SK-N-SH (cell line): ENCODE data around the gene APC.

ENCODE experiments used
- EZH2phosphoT487 ChIP-seq: fragments of 200-600 bp; sonication (generic); IDR thresholded peaks from 2 replicates; pipeline ENCODE4 v1.6.1; 2017; ENCODE audit warnings: low read depth, mixed run types, mild to moderate bottlenecking, antibody characterized with exemption, moderate library complexity, borderline replicate concordance
- MAX ChIP-seq: IDR thresholded peaks from 2 replicates; pipeline ENCODE4 v1.4.0; 2012; ENCODE audit warnings: low read depth
- REST ChIP-seq: IDR thresholded peaks from 2 replicates; pipeline ENCODE4 v1.6.1; 2012; ENCODE audit warnings: mild to moderate bottlenecking, low read depth, low read length, moderate library complexity
- RXRA ChIP-seq: IDR thresholded peaks from 2 replicates; pipeline ENCODE4 v1.4.0; 2012; ENCODE audit warnings: low read depth, mild to moderate bottlenecking, borderline replicate concordance
- SMC3 ChIP-seq: IDR thresholded peaks from 2 replicates; pipeline ENCODE4 v1.6.1; 2012; ENCODE audit warnings: low read depth, low read length, improper control_type of control experiment
- TF ChIP-seq, protein P1 (sequence below): fragments of 200-600 bp; sonication (generic); IDR thresholded peaks from 2 replicates; pipeline ENCODE4 v1.6.1; 2017; ENCODE audit warnings: antibody characterized with exemption, mild to moderate bottlenecking, moderate library complexity
- TF ChIP-seq, protein P2 (sequence below): IDR thresholded peaks from 2 replicates; pipeline ENCODE4; 2012

GRCh38 chr5:112738191-112738560, 491 bp downstream of the APC start:
- TF ChIP-seq, protein P1, sequence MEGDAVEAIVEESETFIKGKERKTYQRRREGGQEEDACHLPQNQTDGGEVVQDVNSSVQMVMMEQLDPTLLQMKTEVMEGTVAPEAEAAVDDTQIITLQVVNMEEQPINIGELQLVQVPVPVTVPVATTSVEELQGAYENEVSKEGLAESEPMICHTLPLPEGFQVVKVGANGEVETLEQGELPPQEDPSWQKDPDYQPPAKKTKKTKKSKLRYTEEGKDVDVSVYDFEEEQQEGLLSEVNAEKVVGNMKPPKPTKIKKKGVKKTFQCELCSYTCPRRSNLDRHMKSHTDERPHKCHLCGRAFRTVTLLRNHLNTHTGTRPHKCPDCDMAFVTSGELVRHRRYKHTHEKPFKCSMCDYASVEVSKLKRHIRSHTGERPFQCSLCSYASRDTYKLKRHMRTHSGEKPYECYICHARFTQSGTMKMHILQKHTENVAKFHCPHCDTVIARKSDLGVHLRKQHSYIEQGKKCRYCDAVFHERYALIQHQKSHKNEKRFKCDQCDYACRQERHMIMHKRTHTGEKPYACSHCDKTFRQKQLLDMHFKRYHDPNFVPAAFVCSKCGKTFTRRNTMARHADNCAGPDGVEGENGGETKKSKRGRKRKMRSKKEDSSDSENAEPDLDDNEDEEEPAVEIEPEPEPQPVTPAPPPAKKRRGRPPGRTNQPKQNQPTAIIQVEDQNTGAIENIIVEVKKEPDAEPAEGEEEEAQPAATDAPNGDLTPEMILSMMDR = no peak
- TF ChIP-seq, protein P2, sequence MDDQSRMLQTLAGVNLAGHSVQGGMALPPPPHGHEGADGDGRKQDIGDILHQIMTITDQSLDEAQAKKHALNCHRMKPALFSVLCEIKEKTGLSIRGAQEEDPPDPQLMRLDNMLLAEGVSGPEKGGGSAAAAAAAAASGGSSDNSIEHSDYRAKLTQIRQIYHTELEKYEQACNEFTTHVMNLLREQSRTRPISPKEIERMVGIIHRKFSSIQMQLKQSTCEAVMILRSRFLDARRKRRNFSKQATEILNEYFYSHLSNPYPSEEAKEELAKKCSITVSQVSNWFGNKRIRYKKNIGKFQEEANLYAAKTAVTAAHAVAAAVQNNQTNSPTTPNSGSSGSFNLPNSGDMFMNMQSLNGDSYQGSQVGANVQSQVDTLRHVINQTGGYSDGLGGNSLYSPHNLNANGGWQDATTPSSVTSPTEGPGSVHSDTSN = no peak
- TF ChIP-seq RXRA (no peak), SMC3 (no peak), MAX (no peak), REST (no peak), EZH2phosphoT487 (no peak)
